Thymus (tissue), 11 donors: ENCODE measurements around the gene ST6GALNAC2. TPM values are rescaled to one million over a fixed set of nuclear protein-coding genes. Genes with fewer than 3 reads are reported as not detected.
"Not testable (repeated sequence)": the region's sequence is repeated elsewhere in the genome, so short reads cannot be mapped to it uniquely, and the experiment has no call there.

Experiments
- DNase-seq, 9 donors: peaks; one replicate each; pipeline ENCODE4 v3.0.0-alpha.2; 2013; ENCODE audit warnings: low spot score in 9 of 9, low read depth in 6 of 9, missing footprints in 1 of 9
- H3K27ac ChIP-seq, 2 donors: one replicate each; pipeline ENCODE4 v1.5.1; 2013; ENCODE audit warnings: control low read depth in 1 of 2, low read depth in 1 of 2, low read length in 1 of 2, mild to moderate bottlenecking in 1 of 2, moderate library complexity in 1 of 2
- H3K27me3 ChIP-seq, 2 donors: one replicate each; pipeline ENCODE4 v1.5.1; 2013; ENCODE audit warnings: low read length in 1 of 2; ENCODE audit not compliant: control insufficient read depth in 2 of 2, insufficient read depth in 1 of 2
- H3K36me3 ChIP-seq, 2 donors: one replicate each; pipeline ENCODE4 v1.5.1; 2013; ENCODE audit warnings: low read length in 1 of 2, mild to moderate bottlenecking in 1 of 2, moderate library complexity in 1 of 2; ENCODE audit not compliant: control insufficient read depth in 2 of 2, insufficient read depth in 2 of 2
- H3K4me1 ChIP-seq, 2 donors: one replicate each; pipeline ENCODE4 v1.5.1; 2013; ENCODE audit warnings: low read length in 2 of 2; ENCODE audit not compliant: control insufficient read depth in 2 of 2, insufficient read depth in 2 of 2
- H3K4me3 ChIP-seq, 2 donors: one replicate each; pipeline ENCODE4 v1.5.1; 2013; ENCODE audit warnings: low read length in 2 of 2, control low read depth in 1 of 2, mild to moderate bottlenecking in 1 of 2
- H3K9me3 ChIP-seq, 2 donors: one replicate each; pipeline ENCODE4 v1.5.1; 2013; ENCODE audit warnings: low read length in 1 of 2, mild to moderate bottlenecking in 1 of 2; ENCODE audit not compliant: control insufficient read depth in 2 of 2, insufficient read depth in 1 of 2
- WGBS: extraction: QIAGEN DNeasy Blood & Tissue Kit; methylation state at CpG from one replicate; pipeline ENCODE4 v1.1.7; 2013; 5-methylcytosine and 5-hydroxymethylcytosine counted together
- polyA plus RNA-seq: library from polyadenylated mRNA; stranded (reverse); fragments of 200-250 nt; gene quantifications from one replicate; pipeline ENCODE4 v1.2.3, GENCODE V29; 2013
- total RNA-seq: library from RNA; stranded (reverse); fragments of 120-200 nt; gene quantifications from one replicate; pipeline ENCODE4 v1.2.4, GENCODE V29; 2013
- donor health status: healthy.

The ST6GALNAC2 gene
- total and polyA plus RNA-seq, 2 donors, result 0.76 to 4.3 TPM

GRCh38 chr17:76529224-76530094 lies 56.2 kb downstream of the ST6GALNAC2 start:
- Histone ChIP-seq H3K9me3 (no peaks in the 10 kb centered on the region), H3K27ac (peak overlapping the region; percentile 47 to 99), H3K4me1 (peaks cover 23 to 41% of the 10 kb centered on the region in 2 donors), H3K27me3 (no peaks in the 10 kb centered on the region), H3K4me3 (peak overlapping the region in 1 of 2 donors; percentile 53), H3K36me3 (no peaks in the 10 kb centered on the region)
- WGBS, result 83% methylated on average over 20 of the region's 20 CpGs
- no peak for DNase-seq

- H3K4me1 ChIP-seq, result peaks cover 23 to 41% of the 10 kb centered on the region in 2 donors
- peak overlapping the region; percentile 11 to 53 for H3K4me3 ChIP-seq
- peak overlapping the region; percentile 93 to 99 for H3K27ac ChIP-seq
- WGBS, result 72% methylated on average over 31 of the region's 31 CpGs
- no peaks in the 10 kb centered on the region for H3K9me3 ChIP-seq
- peak in 2 of 9 donors; percentile 32 to 50 for DNase-seq
- H3K36me3 ChIP-seq, result no peaks in the 10 kb centered on the region
- no peaks in the 10 kb centered on the region for H3K27me3 ChIP-seq
Measured at GRCh38 chr17:76528528-76529223, 57.0 kb downstream of the ST6GALNAC2 start.

- WGBS, result 41% methylated on average over 15 of the region's 15 CpGs
Measured at GRCh38 chr17:76528156-76528527, 57.5 kb downstream of the ST6GALNAC2 start.

GRCh38 chr17:76527430-76528111 lies 58.1 kb downstream of the ST6GALNAC2 start:
- no peaks in the 10 kb centered on the region for H3K9me3 ChIP-seq
- WGBS, result 12% methylated on average over 26 of the region's 26 CpGs
- peak in 5 of 9 donors; percentile 66 to 87 (median 73) for DNase-seq
- no peaks in the 10 kb centered on the region for H3K36me3 ChIP-seq
- H3K27me3 ChIP-seq, result no peaks in the 10 kb centered on the region
- H3K4me3 ChIP-seq, result peak overlapping the region; percentile 11 to 53
- H3K27ac ChIP-seq, result peak overlapping the region; percentile 87 to 93
- H3K4me1 ChIP-seq, result peaks cover 27 to 52% of the 10 kb centered on the region in 2 donors

More at GRCh38 chr17:76528156-76528527, 57.5 kb downstream of the ST6GALNAC2 start:
- H3K9me3 ChIP-seq, result no peaks in the 10 kb centered on the region
- H3K4me3 ChIP-seq, result peak overlapping the region; percentile 11 to 53
- peak overlapping the region; percentile 93 to 99 for H3K27ac ChIP-seq
- no peaks in the 10 kb centered on the region for H3K36me3 ChIP-seq
- H3K27me3 ChIP-seq, result no peaks in the 10 kb centered on the region
- H3K4me1 ChIP-seq, result peaks cover 27 to 47% of the 10 kb centered on the region in 2 donors
- DNase-seq, result peak in 1 of 9 donors; percentile 47

DNA sequence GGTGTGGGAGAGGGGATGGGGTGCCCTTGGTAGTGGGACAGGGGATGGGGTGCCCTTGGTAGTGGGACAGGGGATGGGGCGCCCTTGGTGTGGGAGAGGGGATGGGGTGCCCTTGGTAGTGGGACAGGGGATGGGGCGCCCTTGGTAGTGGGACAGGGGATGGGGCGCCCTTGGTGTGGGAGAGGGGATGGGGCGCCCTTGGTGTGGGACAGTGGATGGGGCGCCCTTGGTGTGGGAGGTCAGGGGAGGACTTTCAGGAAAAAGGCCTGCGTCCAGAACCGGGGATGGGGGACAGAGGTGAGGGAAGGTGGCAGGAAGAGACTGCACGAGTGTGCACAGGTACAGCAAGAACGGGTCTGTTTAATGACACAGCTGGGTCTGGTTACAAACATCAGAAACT lies 58.6 kb downstream of the ST6GALNAC2 start:
- H3K9me3 ChIP-seq, DNase-seq, H3K27me3 ChIP-seq, H3K36me3 ChIP-seq: not testable (repeated sequence)
- H3K4me3 ChIP-seq, result peak overlapping the region in 1 of 2 donors; percentile 53
- H3K4me1 ChIP-seq, result peaks cover 27 to 52% of the 10 kb centered on the region in 2 donors
- H3K27ac ChIP-seq, result peak overlapping the region in 1 of 2 donors; percentile 72
- 68% methylated on average over 9 of the region's 9 CpGs for WGBS

DNA sequence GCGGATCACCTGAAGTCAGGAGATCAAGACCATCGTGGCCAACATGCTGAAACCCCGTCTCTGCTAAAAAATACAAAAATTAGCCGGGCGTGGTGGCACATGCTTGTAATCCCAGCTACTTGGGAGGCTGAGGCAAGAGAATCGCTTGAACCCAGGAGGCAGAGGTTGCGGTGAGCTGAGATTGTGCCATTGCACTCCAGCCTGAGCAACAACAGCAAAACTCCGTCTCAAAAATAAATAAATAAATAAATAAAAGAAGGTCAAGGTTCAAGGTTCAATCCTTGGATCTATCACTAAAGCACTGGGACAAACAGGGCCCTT lies 60.2 kb downstream of the ST6GALNAC2 start:
- H3K27me3 ChIP-seq, H3K4me3 ChIP-seq, H3K9me3 ChIP-seq, H3K27ac ChIP-seq, H3K36me3 ChIP-seq, DNase-seq: not testable (repeated sequence)
- 96% methylated on average over 8 of the region's 8 CpGs for WGBS
- H3K4me1 ChIP-seq, result peaks cover 27 to 46% of the 10 kb centered on the region in 2 donors

DNA sequence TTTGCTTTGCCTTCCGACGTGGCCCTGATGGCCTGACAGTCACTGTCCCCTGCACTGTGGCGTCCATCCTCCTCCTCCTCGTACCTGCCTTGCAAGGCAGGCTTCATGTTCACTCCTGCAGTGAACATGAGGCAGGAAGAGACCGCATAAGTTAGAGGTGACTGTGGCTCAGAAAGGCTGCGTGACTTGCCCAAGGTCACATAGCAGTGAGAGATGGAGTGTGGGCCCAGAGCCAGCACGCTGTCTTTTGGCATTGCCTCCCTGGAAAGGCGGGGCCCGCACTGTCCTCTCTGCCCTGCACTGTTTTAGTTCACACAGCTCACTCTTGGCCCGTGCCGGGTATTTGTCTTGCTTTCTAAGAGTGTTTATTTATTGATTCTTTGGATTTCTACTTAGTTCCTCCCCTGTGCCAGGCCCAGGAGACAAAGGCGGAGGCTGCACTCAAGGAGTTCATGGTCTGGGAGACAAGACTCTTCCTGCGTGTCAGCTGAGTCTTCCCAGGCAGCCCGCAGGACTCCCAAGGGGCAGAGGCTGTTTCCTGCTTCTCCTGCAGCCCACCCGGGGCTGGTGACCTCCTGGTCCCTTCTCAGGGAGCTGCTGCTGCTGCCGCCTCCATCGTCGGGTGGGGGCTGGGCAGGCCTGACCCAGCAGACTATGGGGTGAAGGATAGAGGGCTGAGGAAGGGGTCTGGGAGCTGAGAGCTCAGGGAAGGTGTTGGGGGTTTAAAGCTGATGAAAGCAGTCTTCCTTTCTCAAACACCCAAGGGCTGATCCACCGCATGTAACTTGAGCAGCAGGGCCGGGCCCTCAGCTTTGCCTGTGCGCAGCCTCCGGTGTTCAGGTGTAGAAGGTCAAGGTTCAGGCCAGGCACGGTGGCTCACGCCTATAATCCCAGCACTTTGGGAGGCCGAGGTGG lies 60.8 kb downstream of the ST6GALNAC2 start:
- Histone ChIP-seq H3K36me3 (no peaks in the 10 kb centered on the region), H3K27ac (no peak overlapping the region), H3K27me3 (peaks cover 0 to 2% of the 10 kb centered on the region in 2 donors), H3K4me3 (no peak overlapping the region), H3K4me1 (peaks cover 27 to 40% of the 10 kb centered on the region in 2 donors), H3K9me3 (no peaks in the 10 kb centered on the region)
- no peak for DNase-seq
- 88% methylated on average over 25 of the region's 25 CpGs for WGBS
